Peyer's patch (tissue), 4 donors: ENCODE measurements around the gene ST3GAL4. TPM values are rescaled to one million over a fixed set of nuclear protein-coding genes. Genes with fewer than 3 reads are reported as not detected.

Experiments
- DNase-seq, 3 donors: peaks; one replicate each; pipeline ENCODE4 v3.0.0-alpha.2; 2017 to 2019
- H3K27ac ChIP-seq, 4 donors: fragments of 200-600 bp; sonication (generic); one replicate each; pipeline ENCODE4 v1.5.1; 2016 to 2019
- H3K27me3 ChIP-seq, 2 donors: fragments of 200-600 bp; sonication (generic); one replicate each; pipeline ENCODE4 v1.5.1; 2019
- H3K36me3 ChIP-seq, 3 donors: fragments of 200-600 bp; sonication (generic); one replicate each; pipeline ENCODE4 v1.5.1; 2016 to 2019
- H3K4me1 ChIP-seq, 4 donors: fragments of 200-600 bp; sonication (generic); one replicate each; pipeline ENCODE4 v1.5.1; 2016 to 2019
- H3K4me3 ChIP-seq, 4 donors: fragments of 200-600 bp; sonication (generic); 1 replicate in 3 of 4; 2 replicates in 1 of 4; pipeline ENCODE4 v1.5.1; 2016 to 2019; ENCODE audit warnings: mild to moderate bottlenecking in 1 of 4
- H3K9me3 ChIP-seq, 4 donors: fragments of 200-600 bp; sonication (generic); one replicate each; pipeline ENCODE4 v1.5.1; 2016 to 2019; ENCODE audit warnings: mild to moderate bottlenecking in 1 of 4
- CTCF ChIP-seq, 6 experiments: fragments of 450-650 bp in 4 of 6; fragments of 200-600 bp in 2 of 6; sonication (generic) in 1 of 6; IDR thresholded peaks; one replicate each; pipeline ENCODE4 v1.5.1; 2017 to 2019; ENCODE audit warnings: antibody characterized with exemption in 6 of 6, mild to moderate bottlenecking in 3 of 6, moderate library complexity in 1 of 6
- POLR2A ChIP-seq, 2 donors: fragments of 450-650 bp; IDR thresholded peaks; one replicate each; pipeline ENCODE4 v1.5.1; 2017; ENCODE audit warnings: antibody characterized with exemption in 2 of 2, mild to moderate bottlenecking in 2 of 2, moderate library complexity in 2 of 2
- total RNA-seq, 4 donors: library from RNA; depleted of rRNA; stranded (reverse); fragments of >200 nt; gene quantifications; one replicate each; pipeline ENCODE4 v1.1.0, GENCODE V29; 2016

ST3GAL4 gene
- total RNA-seq, 4 donors from 2014 or later: 1.1 to 14.0 (median 8.6) TPM

DNA sequence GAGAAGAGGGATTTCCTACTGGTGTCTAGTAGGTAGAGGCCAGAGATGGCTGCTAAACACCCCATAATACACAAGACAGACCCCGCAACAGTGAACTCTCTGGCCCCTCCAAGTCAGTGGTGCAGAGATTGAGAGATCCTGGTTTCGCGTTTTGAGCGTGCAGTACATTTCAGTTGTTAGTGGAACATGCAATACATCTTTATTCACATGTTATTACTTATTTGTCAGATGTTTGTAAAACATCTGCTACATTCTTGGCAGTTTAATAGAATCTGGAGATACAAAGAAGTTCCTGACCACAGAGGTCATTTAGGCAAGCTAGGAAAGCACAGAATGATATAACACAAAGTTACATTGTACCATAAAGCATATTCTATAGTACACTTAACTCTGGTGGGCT, 41.5 kb downstream of the ST3GAL4 start:
- peaks cover 0 to 7% (median 0%) of the 10 kb centered on the region in 4 donors for H3K4me1 ChIP-seq
- no peak overlapping the region for H3K4me3 ChIP-seq
- no peaks in the 10 kb centered on the region for H3K9me3 ChIP-seq
- DNase-seq: no peak
- H3K27me3 ChIP-seq: no peaks in the 10 kb centered on the region
- TF ChIP-seq CTCF (IDR thresholded peaks at IDR 0.05) (no peak), POLR2A (IDR thresholded peaks at IDR 0.05) (no peak)
- H3K36me3 ChIP-seq: no peaks in the 10 kb centered on the region
- H3K27ac ChIP-seq: no peak overlapping the region

GRCh38 chr11:126398296-126398695, 42.8 kb downstream of the ST3GAL4 start:
- TF ChIP-seq POLR2A (IDR thresholded peaks at IDR 0.05) (no peak), CTCF (IDR thresholded peaks at IDR 0.05) (no peak)
- H3K4me3 ChIP-seq: no peak overlapping the region
- H3K36me3 ChIP-seq: no peaks in the 10 kb centered on the region
- H3K27ac ChIP-seq: no peak overlapping the region
- H3K4me1 ChIP-seq: no peaks in the 10 kb centered on the region
- no peaks in the 10 kb centered on the region for H3K27me3 ChIP-seq
- no peaks in the 10 kb centered on the region for H3K9me3 ChIP-seq
- no peak for DNase-seq

DNA sequence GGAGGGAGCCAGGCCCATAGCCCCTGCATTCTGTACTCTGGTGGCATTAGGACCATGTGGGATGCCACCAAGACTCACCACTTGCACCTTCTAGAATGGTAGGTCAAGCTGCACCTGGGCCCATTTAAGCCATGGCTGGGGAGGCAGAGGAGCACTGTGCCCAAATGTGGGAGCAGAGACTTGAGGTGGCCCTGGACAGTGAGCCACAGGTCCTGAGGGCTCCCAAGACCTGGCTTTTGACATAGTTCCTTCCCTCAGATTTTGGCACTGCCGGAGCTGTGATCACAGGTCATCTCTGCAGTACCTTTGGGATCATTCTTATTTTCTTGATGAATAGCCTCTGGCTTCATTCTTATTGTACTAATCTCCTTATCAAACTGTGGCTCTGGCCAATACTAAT, 43.2 kb downstream of the ST3GAL4 start:
- no peak overlapping the region for H3K27ac ChIP-seq
- H3K36me3 ChIP-seq: no peaks in the 10 kb centered on the region
- DNase-seq: no peak
- H3K4me1 ChIP-seq: no peaks in the 10 kb centered on the region
- H3K27me3 ChIP-seq: no peaks in the 10 kb centered on the region
- H3K9me3 ChIP-seq: no peaks in the 10 kb centered on the region
- H3K4me3 ChIP-seq: no peak overlapping the region
- TF ChIP-seq POLR2A (IDR thresholded peaks at IDR 0.05) (no peak), CTCF (IDR thresholded peaks at IDR 0.05) (no peak)

GRCh38 chr11:126400019-126400418, 44.5 kb downstream of the ST3GAL4 start:
- H3K27ac ChIP-seq: no peak overlapping the region
- H3K9me3 ChIP-seq: no peaks in the 10 kb centered on the region
- no peak overlapping the region for H3K4me3 ChIP-seq
- no peaks in the 10 kb centered on the region for H3K4me1 ChIP-seq
- no peaks in the 10 kb centered on the region for H3K27me3 ChIP-seq
- no peak for TF ChIP-seq POLR2A (IDR thresholded peaks at IDR 0.05)
- no peak for TF ChIP-seq CTCF (IDR thresholded peaks at IDR 0.05)
- H3K36me3 ChIP-seq: no peaks in the 10 kb centered on the region
- DNase-seq: no peak

DNA sequence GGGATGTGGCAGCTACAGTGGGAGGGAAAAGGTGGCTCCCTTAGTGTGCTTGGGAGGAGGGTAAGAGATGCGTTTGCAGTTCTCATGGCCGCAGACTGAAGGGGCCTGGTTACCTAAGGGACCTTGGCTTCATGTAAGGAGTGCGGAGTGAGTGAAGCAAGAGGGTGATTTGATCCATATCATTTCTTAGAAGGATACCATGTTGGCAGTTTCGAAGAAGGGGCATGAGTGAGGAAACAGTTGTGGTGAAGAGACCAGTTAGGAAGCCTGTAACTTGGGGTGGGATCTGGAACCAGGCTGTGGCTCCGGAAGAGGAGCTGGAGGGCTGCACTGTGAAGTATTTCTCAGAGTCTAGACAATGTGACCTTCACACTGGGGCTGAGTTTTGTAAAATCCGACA, 45.0 kb downstream of the ST3GAL4 start:
- H3K27me3 ChIP-seq: no peaks in the 10 kb centered on the region
- no peak for TF ChIP-seq CTCF (IDR thresholded peaks at IDR 0.05)
- TF ChIP-seq POLR2A (IDR thresholded peaks at IDR 0.05): no peak
- H3K4me3 ChIP-seq: no peak overlapping the region
- no peaks in the 10 kb centered on the region for H3K36me3 ChIP-seq
- no peak for DNase-seq
- H3K27ac ChIP-seq: no peak overlapping the region
- H3K4me1 ChIP-seq: no peaks in the 10 kb centered on the region
- no peaks in the 10 kb centered on the region for H3K9me3 ChIP-seq

DNA sequence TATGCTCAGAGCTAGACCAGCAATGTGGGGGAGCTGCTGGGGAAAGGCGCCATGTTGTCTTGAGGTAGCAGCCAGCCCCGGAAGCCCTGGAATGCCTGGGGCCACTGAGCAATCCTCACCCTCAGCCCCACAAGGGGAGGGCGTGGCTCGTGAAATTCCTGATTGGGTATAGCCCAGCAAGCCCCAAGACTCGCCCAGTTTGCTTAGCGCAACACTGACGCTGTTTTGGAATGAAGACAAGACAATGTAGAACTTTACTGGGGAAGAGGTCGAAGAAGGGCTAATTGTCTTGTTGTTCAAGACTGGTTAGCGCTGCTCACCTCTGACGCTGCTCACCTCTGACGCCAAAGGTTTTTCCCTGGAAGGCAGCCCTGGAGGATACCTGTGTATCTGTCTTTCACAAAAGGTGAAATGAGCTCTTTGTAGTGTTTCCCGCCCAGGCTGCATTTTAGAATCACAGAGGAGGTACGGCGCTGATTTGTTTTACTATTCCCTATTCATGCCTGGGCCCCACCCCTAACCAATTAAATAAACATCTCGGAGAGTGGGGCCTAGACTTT, 47.6 kb downstream of the ST3GAL4 start:
- TF ChIP-seq POLR2A (IDR thresholded peaks at IDR 0.05) (no peak), CTCF (IDR thresholded peaks at IDR 0.05) (no peak)
- no peak for DNase-seq
- Histone ChIP-seq H3K4me3 (no peak overlapping the region), H3K36me3 (no peaks in the 10 kb centered on the region), H3K27ac (no peak overlapping the region), H3K27me3 (no peaks in the 10 kb centered on the region), H3K4me1 (no peaks in the 10 kb centered on the region), H3K9me3 (no peaks in the 10 kb centered on the region)
